Activated naive CD4-positive, alpha-beta T cell treated with anti-CD3 and anti-CD28 coated beads, Interleukin-2, amount 50 U/mL, for 16 hours (primary cell): Measurements from ENCODE around the gene FAM209A.
"Not testable (repeated sequence)": the region's sequence is repeated elsewhere in the genome, so short reads cannot be mapped to it uniquely, and the experiment has no call there.

Experiments
- DNase-seq: peaks from one replicate; pipeline ENCODE4 v3.0.0-alpha.2; 2020

FAM209A gene

GRCh38 chr20:56542489-56543030 is 18.0 kb downstream of the FAM209A start:
- no peak for DNase-seq

- DNase-seq: no peak
Observed at GRCh38 chr20:56551571-56551970, 27.0 kb downstream of the FAM209A start.

- DNase-seq: no peak
Observed at GRCh38 chr20:56552911-56553629, 28.5 kb downstream of the FAM209A start.

GRCh38 chr20:56554869-56555268 is 30.3 kb downstream of the FAM209A start:
- DNase-seq: no peak

GRCh38 chr20:56558968-56559367 is 34.4 kb downstream of the FAM209A start:
- no peak for DNase-seq

GRCh38 chr20:56564526-56564925 is 40.0 kb downstream of the FAM209A start:
- not testable (repeated sequence) for DNase-seq

GRCh38 chr20:56565511-56565910 is 41.0 kb downstream of the FAM209A start:
- no peak for DNase-seq

GRCh38 chr20:56566621-56567020 is 42.1 kb downstream of the FAM209A start:
- no peak for DNase-seq

GRCh38 chr20:56570832-56571231 is 46.3 kb downstream of the FAM209A start:
- DNase-seq: no peak

- no peak for DNase-seq
Observed at GRCh38 chr20:56572172-56572571, 47.6 kb downstream of the FAM209A start.

- DNase-seq: no peak
Observed at GRCh38 chr20:56573986-56574385, 49.4 kb downstream of the FAM209A start.

- DNase-seq: no peak
Observed at GRCh38 chr20:56574531-56575142, 50.1 kb downstream of the FAM209A start.

GRCh38 chr20:56575157-56575556 is 50.6 kb downstream of the FAM209A start:
- no peak for DNase-seq
